Naive thymus-derived CD4-positive, alpha-beta T cell (primary cell): ENCODE results near the gene AFAP1. TPM values are rescaled to one million over a fixed set of nuclear protein-coding genes. Genes with fewer than 3 reads are reported as not detected.

Experiments
- ATAC-seq: fragments of 150-1000 bp; cut with Tn5 transposase; 2 replicates; pipeline ENCODE4 v1.10.0; 2021; ENCODE audit warnings: mild to moderate bottlenecking, moderate library complexity
- CTCF ChIA-PET: fragments of 350-600 bp; sonication (Branson Sonifier 250); formaldehyde crosslinking; loops from one replicate; lab custom pipeline; 2021; ENCODE audit warnings: antibody characterized with exemption; lab: Charles Lee
- POLR2A ChIA-PET: fragments of 350-600 bp; sonication (Branson Sonifier 250); formaldehyde crosslinking; loops from one replicate; lab custom pipeline; 2021; ENCODE audit warnings: antibody characterized with exemption, inconsistent platforms; lab: Charles Lee
- DNase-seq, 9 donors: peaks; one replicate each; pipeline versions ENCODE4 v3.0.0 to v3.0.0-alpha.2; 2020 to 2022; ENCODE audit warnings: mixed read lengths in 1 of 9
- H3K27ac ChIP-seq: one replicate; pipeline ENCODE4 v1.7.0; 2013; ENCODE audit warnings: mild to moderate bottlenecking, low read depth, low read length, moderate library complexity
- H3K27me3 ChIP-seq, 2 donors: one replicate each; pipeline ENCODE4 v1.7.0; 2013; ENCODE audit warnings: low read length in 2 of 2, mild to moderate bottlenecking in 2 of 2, moderate library complexity in 2 of 2; ENCODE audit not compliant: control insufficient read depth in 2 of 2, insufficient read depth in 2 of 2
- H3K36me3 ChIP-seq, 3 experiments: 1 replicate in 2 of 3; 2 replicates in 1 of 3; pipeline ENCODE4 v1.7.0; 2013; ENCODE audit warnings: low read length in 3 of 3, mild to moderate bottlenecking in 3 of 3, moderate library complexity in 1 of 3; ENCODE audit not compliant: insufficient read depth in 3 of 3, control insufficient read depth in 2 of 3
- H3K4me1 ChIP-seq, 2 donors: one replicate each; pipeline ENCODE4 v1.7.0; 2013; ENCODE audit warnings: low read length in 2 of 2, mild to moderate bottlenecking in 2 of 2, moderate library complexity in 1 of 2; ENCODE audit not compliant: control insufficient read depth in 2 of 2, insufficient read depth in 2 of 2
- H3K4me3 ChIP-seq: 2 replicates; pipeline ENCODE4 v1.7.0; 2013; ENCODE audit warnings: mild to moderate bottlenecking, low read length
- H3K9me3 ChIP-seq, 3 experiments: 1 replicate in 2 of 3; 2 replicates in 1 of 3; pipeline ENCODE4 v1.7.0; 2013; ENCODE audit warnings: low read length in 3 of 3; ENCODE audit not compliant: control insufficient read depth in 2 of 3
- H3K27ac Mint-ChIP-seq, 9 donors: one replicate each; pipeline ENCODE4 v1.8.0; 2020 to 2022; ENCODE audit warnings: mixed read lengths in 9 of 9, mild to moderate bottlenecking in 8 of 9, moderate library complexity in 5 of 9, inconsistent platforms in 2 of 9
- H3K27me3 Mint-ChIP-seq, 5 donors: one replicate each; pipeline ENCODE4 v1.8.0; 2021 to 2022; ENCODE audit warnings: mixed read lengths in 5 of 5, mild to moderate bottlenecking in 1 of 5
- H3K36me3 Mint-ChIP-seq, 5 donors: one replicate each; pipeline ENCODE4 v1.8.0; 2020 to 2022; ENCODE audit warnings: mixed read lengths in 5 of 5, mild to moderate bottlenecking in 3 of 5, inconsistent platforms in 1 of 5
- H3K4me1 Mint-ChIP-seq, 7 donors: one replicate each; pipeline ENCODE4 v1.8.0; 2020 to 2022; ENCODE audit warnings: mixed read lengths in 7 of 7, mild to moderate bottlenecking in 3 of 7, inconsistent platforms in 1 of 7
- H3K4me3 Mint-ChIP-seq, 10 donors: one replicate each; pipeline ENCODE4 v1.8.0; 2020 to 2022; ENCODE audit warnings: mild to moderate bottlenecking in 10 of 10, mixed read lengths in 10 of 10, moderate library complexity in 6 of 10, inconsistent platforms in 2 of 10
- H3K9me3 Mint-ChIP-seq, 11 donors: one replicate each; pipeline ENCODE4 v1.8.0; 2020 to 2022; ENCODE audit warnings: mixed read lengths in 11 of 11, mild to moderate bottlenecking in 4 of 11, inconsistent platforms in 1 of 11, moderate library complexity in 1 of 11
- intact Hi-C, 2 donors: fragments of 100-400 bp; cut with micrococcal nuclease; formaldehyde crosslinking; loops; one replicate each; pipeline ENCODE4 v1.15.1; 2023
- polyA plus RNA-seq, 2 donors: library from polyadenylated mRNA; unstranded; fragments of 300-500 nt; fragmentation: Illumina TruSeq; gene quantifications; one replicate each; pipeline ENCODE4 v1.2.3, GENCODE V29; 2021
- total RNA-seq, 6 experiments: library from RNA in 5 of 6; stranded (reverse) in 5 of 6; gene quantifications; 1 replicate in 5 of 6; 2 replicates in 1 of 6; pipeline ENCODE4 v1.2.3 and lab custom pipeline; 2021 to 2026

AFAP1 gene
- total and polyA plus RNA-seq, 7 experiments from 2014 or later = 2.2 to 27.2 (median 9.6) TPM

DNA sequence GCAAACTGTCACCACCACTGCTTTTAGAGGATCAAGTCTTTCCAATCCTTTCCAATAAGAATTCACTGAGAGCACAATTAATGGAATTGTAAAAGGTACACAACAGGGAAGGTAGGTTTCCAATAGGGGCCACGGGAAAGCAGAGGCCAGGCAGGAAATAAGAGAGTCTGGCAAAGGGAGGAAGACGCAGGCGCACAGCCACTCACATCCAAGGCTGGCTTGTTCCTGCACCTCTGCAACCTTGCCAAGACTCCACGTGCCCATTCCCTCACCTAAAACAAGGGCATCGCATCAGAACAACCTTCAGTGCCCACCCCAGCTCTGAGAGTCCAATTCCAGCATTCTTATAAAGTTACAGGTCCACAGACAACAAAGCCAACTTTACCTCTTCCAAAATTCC lies 81.2 kb downstream of the AFAP1 start:
- POLR2A ChIA-PET = no interaction called here
- no peak for ATAC-seq
- CTCF ChIA-PET = no interaction called here
- Mint-ChIP-seq H3K27ac (peak overlapping the region in 2 of 9 donors; percentile 24 to 95), H3K36me3 (peaks cover 0 to 34% (median 14%) of the 10 kb centered on the region in 5 donors), H3K9me3 (no peaks in the 10 kb centered on the region), H3K27me3 (no peaks in the 10 kb centered on the region), H3K4me1 (peaks cover 35 to 71% (median 59%) of the 10 kb centered on the region in 7 donors), H3K4me3 (peak overlapping the region in 3 of 10 donors; percentile 26 to 73 (median 37))
- no peaks in the 10 kb centered on the region for H3K9me3 ChIP-seq
- DNase-seq = no peak
- H3K4me1 ChIP-seq = peaks cover 26 to 38% of the 10 kb centered on the region in 2 donors
- intact Hi-C loops = loop anchor here in 1 of 2 donors (10.0 kb wide), 1 partner anchor 104 kb away; no protein-coding TSS in a partner anchor
- H3K36me3 ChIP-seq = no peaks in the 10 kb centered on the region
- no peak overlapping the region for H3K4me3 ChIP-seq
- no peaks in the 10 kb centered on the region for H3K27me3 ChIP-seq
- H3K27ac ChIP-seq = no peak overlapping the region

- no peaks in the 10 kb centered on the region for H3K9me3 ChIP-seq
- ChIA-PET POLR2A (no interaction called here), CTCF (no interaction called here)
- Mint-ChIP-seq H3K27ac (peak overlapping the region in 5 of 9 donors; percentile 4 to 96 (median 93)), H3K36me3 (peaks cover 0 to 36% (median 14%) of the 10 kb centered on the region in 5 donors), H3K9me3 (no peaks in the 10 kb centered on the region), H3K27me3 (no peaks in the 10 kb centered on the region), H3K4me1 (peaks cover 36 to 70% (median 62%) of the 10 kb centered on the region in 7 donors), H3K4me3 (peak overlapping the region in 4 of 10 donors; percentile 22 to 73 (median 50))
- DNase-seq (no peak), ATAC-seq (no peak)
- no peak overlapping the region for H3K4me3 ChIP-seq
- peaks cover 29 to 41% of the 10 kb centered on the region in 2 donors for H3K4me1 ChIP-seq
- intact Hi-C loops = loop anchor here in 1 of 2 donors (10.0 kb wide), 1 partner anchor 103 kb away; no protein-coding TSS in a partner anchor
- H3K27me3 ChIP-seq = no peaks in the 10 kb centered on the region
- no peaks in the 10 kb centered on the region for H3K36me3 ChIP-seq
- no peak overlapping the region for H3K27ac ChIP-seq
Measured at GRCh38 chr4:7857993-7858392, 81.7 kb downstream of the AFAP1 start.

- Mint-ChIP-seq H3K9me3 (no peaks in the 10 kb centered on the region), H3K36me3 (peaks cover 0 to 43% (median 16%) of the 10 kb centered on the region in 5 donors), H3K27ac (peak overlapping the region in 8 of 9 donors; percentile 21 to 96 (median 90)), H3K4me1 (peaks cover 36 to 74% (median 66%) of the 10 kb centered on the region in 7 donors), H3K4me3 (peak overlapping the region in 8 of 10 donors; percentile 17 to 73 (median 44)), H3K27me3 (no peaks in the 10 kb centered on the region)
- Histone ChIP-seq H3K27ac (no peak overlapping the region), H3K9me3 (no peaks in the 10 kb centered on the region), H3K36me3 (no peaks in the 10 kb centered on the region), H3K27me3 (no peaks in the 10 kb centered on the region), H3K4me1 (peaks cover 29 to 48% of the 10 kb centered on the region in 2 donors), H3K4me3 (no peak overlapping the region)
- intact Hi-C loops = loop anchor here in 1 of 2 donors (10.0 kb wide), 1 partner anchor 102 kb away; no protein-coding TSS in a partner anchor
- CTCF ChIA-PET = interaction anchor here (0.6 kb wide), 1 partner anchor 55 kb away, joined by 3 read pairs; no protein-coding TSS in a partner anchor
- POLR2A ChIA-PET = interaction anchor here (0.6 kb wide), 1 partner anchor 15 kb away, joined by 4 read pairs; no protein-coding TSS in a partner anchor
- DNase-seq = no peak
- ATAC-seq = no peak
Measured at GRCh38 chr4:7857238-7857701, 82.4 kb downstream of the AFAP1 start.

DNA sequence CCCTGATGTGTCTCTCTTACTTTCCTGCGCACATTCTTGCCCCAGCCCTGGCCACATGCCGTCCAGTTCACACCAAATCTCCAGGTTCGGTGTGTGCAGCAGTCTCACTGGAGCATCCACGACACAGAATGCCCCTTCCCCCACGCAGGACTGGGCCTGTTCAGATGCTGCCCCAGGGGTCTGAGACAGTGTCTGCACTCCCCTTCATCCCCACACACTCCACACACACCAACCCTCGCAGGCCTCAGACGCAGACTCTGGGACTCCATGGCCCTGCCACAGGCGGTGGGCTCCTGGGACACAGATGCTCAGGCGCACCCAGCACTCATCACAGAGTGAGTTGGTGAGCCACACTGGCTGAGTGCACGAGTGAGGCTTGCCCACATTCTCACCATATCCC lies 83.9 kb downstream of the AFAP1 start:
- H3K4me3 Mint-ChIP-seq = peak overlapping the region in 9 of 10 donors; percentile 17 to 81 (median 73)
- ChIA-PET CTCF (interaction anchor here (0.5 to 1.3 kb wide), 2 partner anchors 21 to 26 kb away, joined by 3 to 4 read pairs; no protein-coding TSS in a partner anchor), POLR2A (interaction anchor here (1.0 to 1.6 kb wide), 2 partner anchors 11 to 21 kb away, joined by 3 to 6 read pairs; no protein-coding TSS in a partner anchor)
- Histone ChIP-seq H3K27me3 (no peaks in the 10 kb centered on the region), H3K4me1 (peaks cover 29 to 61% of the 10 kb centered on the region in 2 donors), H3K4me3 (no peak overlapping the region), H3K9me3 (no peaks in the 10 kb centered on the region), H3K36me3 (no peaks in the 10 kb centered on the region), H3K27ac (peak overlapping the region; percentile 68)
- H3K27ac Mint-ChIP-seq = peak overlapping the region; percentile 38 to 98 (median 94)
- H3K9me3 Mint-ChIP-seq = no peaks in the 10 kb centered on the region
- H3K36me3 Mint-ChIP-seq = peaks cover 0 to 44% (median 19%) of the 10 kb centered on the region in 5 donors
- H3K4me1 Mint-ChIP-seq = peaks cover 35 to 87% (median 81%) of the 10 kb centered on the region in 7 donors
- DNase-seq = no peak
- intact Hi-C loops = loop anchor here (1.0 to 10.0 kb wide), 10 partner anchors 9 to 114 kb away; partner anchors contain the start of gene AFAP1 (in 2 of the 2)
- no peak for ATAC-seq
- no peaks in the 10 kb centered on the region for H3K27me3 Mint-ChIP-seq

GRCh38 chr4:7854697-7855370 lies 84.8 kb downstream of the AFAP1 start:
- Mint-ChIP-seq H3K36me3 (peaks cover 0 to 45% (median 19%) of the 10 kb centered on the region in 5 donors), H3K4me3 (peak overlapping the region; percentile 37 to 81 (median 73)), H3K9me3 (no peaks in the 10 kb centered on the region), H3K4me1 (peaks cover 35 to 94% (median 89%) of the 10 kb centered on the region in 7 donors), H3K27me3 (no peaks in the 10 kb centered on the region), H3K27ac (peak overlapping the region; percentile 90 to 98 (median 94))
- no peaks in the 10 kb centered on the region for H3K9me3 ChIP-seq
- DNase-seq = peak in 8 of 9 donors; percentile 62 to 90 (median 80)
- no peaks in the 10 kb centered on the region for H3K36me3 ChIP-seq
- peak; percentile 97 for ATAC-seq
- no peaks in the 10 kb centered on the region for H3K27me3 ChIP-seq
- ChIA-PET CTCF (interaction anchor here (1.3 to 1.4 kb wide), 3 partner anchors 11 to 83 kb away, joined by 4 to 7 read pairs (median 6); no protein-coding TSS in a partner anchor), POLR2A (interaction anchor here (0.5 to 2.5 kb wide), 7 partner anchors 9 to 84 kb away, joined by 3 to 24 read pairs (median 3); partner anchors contain the start of gene AFAP1)
- peak overlapping the region; percentile 68 for H3K27ac ChIP-seq
- peak overlapping the region; percentile 30 for H3K4me3 ChIP-seq
- peaks cover 29 to 65% of the 10 kb centered on the region in 2 donors for H3K4me1 ChIP-seq
- intact Hi-C loops = loop anchor here (1.0 to 10.0 kb wide), 10 partner anchors 9 to 114 kb away; partner anchors contain the start of gene AFAP1 (in 2 of the 2)

GRCh38 chr4:7854216-7854615 lies 85.4 kb downstream of the AFAP1 start:
- POLR2A ChIA-PET = interaction anchor here (0.5 to 2.5 kb wide), 7 partner anchors 9 to 84 kb away, joined by 3 to 24 read pairs (median 3); partner anchors contain the start of gene AFAP1

More at GRCh38 chr4:7854216-7854615, 85.4 kb downstream of the AFAP1 start:
- CTCF ChIA-PET = interaction anchor here (1.4 kb wide), 2 partner anchors 10 to 83 kb away, joined by 6 to 7 read pairs; no protein-coding TSS in a partner anchor
- Mint-ChIP-seq H3K4me3 (peak overlapping the region in 7 of 10 donors; percentile 61 to 77 (median 73)), H3K9me3 (no peaks in the 10 kb centered on the region), H3K4me1 (peaks cover 35 to 98% (median 92%) of the 10 kb centered on the region in 7 donors), H3K27ac (peak overlapping the region; percentile 90 to 98 (median 94)), H3K27me3 (no peaks in the 10 kb centered on the region), H3K36me3 (peaks cover 0 to 49% (median 23%) of the 10 kb centered on the region in 5 donors)
- H3K4me3 ChIP-seq = peak overlapping the region; percentile 2
- no peaks in the 10 kb centered on the region for H3K36me3 ChIP-seq
- H3K4me1 ChIP-seq = peaks cover 29 to 65% of the 10 kb centered on the region in 2 donors
- ATAC-seq (no peak), DNase-seq (no peak)
- intact Hi-C loops = loop anchor here (2.0 to 10.0 kb wide), 3 partner anchors 15 to 99 kb away; no protein-coding TSS in a partner anchor
- no peaks in the 10 kb centered on the region for H3K9me3 ChIP-seq
- no peaks in the 10 kb centered on the region for H3K27me3 ChIP-seq
- peak overlapping the region; percentile 68 for H3K27ac ChIP-seq
